ENCODE data around the gene RPL22.

DNA sequence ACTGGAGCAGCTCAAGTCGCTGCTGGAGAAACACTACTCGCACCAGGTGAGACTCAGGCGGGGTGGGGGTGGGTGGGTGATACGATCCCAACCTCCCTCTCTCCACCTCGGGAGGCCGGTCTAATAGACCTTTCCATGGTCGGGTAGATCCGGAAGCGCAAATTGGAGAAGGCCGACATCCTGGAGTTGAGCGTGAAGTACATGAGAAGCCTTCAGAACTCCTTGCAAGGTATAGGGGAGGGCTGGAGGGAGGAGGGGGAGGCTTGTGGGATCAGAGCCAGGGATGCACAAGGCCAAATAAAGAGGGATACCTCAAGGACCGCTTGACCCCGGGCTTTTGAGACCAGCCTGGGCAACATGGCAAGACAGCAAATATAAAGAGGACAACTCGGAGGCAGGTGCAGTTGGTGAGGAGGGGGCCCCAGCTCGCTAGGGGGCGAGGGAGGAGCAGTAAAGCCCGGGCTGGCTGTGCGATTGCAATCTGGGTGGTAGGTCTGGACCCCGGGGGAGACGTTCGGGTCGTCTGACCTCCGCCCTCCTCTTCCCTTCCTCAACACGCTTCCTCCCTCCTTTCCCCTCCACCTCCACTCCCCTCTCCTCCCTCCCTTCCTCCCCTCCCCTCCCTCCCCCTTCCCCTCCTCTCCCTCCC lies 45.1 kb upstream of the RPL22 start:
- TF ChIP-seq CTCF (conservative IDR thresholded peaks at IDR 0.05 in 1 of 2, IDR thresholded peaks at IDR 0.05 in 1 of 2; ENCODE audit: extremely low read depth in 1 of 2, insufficient read depth in 1 of 2, low read depth in 1 of 2, low read length in 2 of 2) (no peak), EZH2 (IDR thresholded peaks at IDR 0.05; ENCODE audit: borderline replicate concordance, low read length) (peak; percentile 39)
